ENCODE results near the gene CCDC137. TPM values are rescaled to one million over a fixed set of nuclear protein-coding genes. Genes with fewer than 3 reads are reported as not detected.

Gene CCDC137
- total RNA-seq, 2 experiments from 2014 or later = 39.4 to 61.4 TPM

DNA sequence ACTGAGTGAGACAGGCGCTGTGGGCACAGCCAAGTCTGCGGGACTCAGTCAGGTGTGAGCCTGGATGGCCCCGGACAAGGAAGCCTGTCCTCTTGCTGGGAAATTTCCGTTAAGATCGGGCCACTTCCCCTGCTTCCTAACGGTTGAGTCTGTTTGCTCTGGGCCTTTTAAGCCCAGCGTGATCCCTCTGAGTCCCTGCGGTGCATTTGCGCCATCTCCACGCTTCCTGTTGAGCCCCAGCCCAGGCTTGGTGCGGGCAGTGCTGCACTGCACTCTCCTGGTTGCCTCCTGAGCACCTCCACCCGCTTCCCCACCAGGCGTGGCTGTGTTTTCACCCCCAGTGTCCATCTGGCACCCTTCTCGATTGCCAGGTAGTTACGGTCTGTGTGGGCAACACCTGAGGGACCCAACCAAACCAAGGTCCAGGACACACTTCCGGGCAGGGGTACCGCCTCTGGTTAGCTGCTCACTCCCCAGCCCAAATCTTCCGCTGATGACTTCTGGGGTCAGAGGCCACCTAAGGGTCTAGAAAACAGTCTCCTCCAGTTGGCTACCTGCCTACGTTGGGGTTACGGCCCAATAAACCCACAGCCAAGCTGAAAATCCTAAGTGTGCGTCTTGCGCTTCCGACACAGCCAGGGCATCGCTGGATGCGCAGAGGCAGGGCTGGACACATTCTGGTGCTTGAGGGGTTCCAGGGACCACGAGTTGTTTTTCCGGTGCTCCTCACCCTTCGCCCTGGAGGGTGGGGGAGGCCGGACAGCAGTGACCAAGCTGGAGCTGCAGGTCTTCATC is 44.2 kb downstream of the CCDC137 start:
- H2AFZ ChIP-seq (ENCODE audit: low read length) = no peak overlapping the region
- H3K27ac ChIP-seq (ENCODE audit: low read depth, low read length, poor library complexity, severe bottlenecking) = peak overlapping the region; percentile 35
- intact Hi-C loops (cut with micrococcal nuclease; ENCODE audit: unreplicated experiment) = loop anchor here (1.0 kb wide), 1 partner anchor 7 kb away; the partner anchor contains the start of gene MRPL12
- peak overlapping the region; percentile 93 for H3K4me2 ChIP-seq (ENCODE audit: low read length)
- H4K20me1 ChIP-seq (ENCODE audit: insufficient read depth, low read length) = no peaks in the 10 kb centered on the region
- ChIA-PET CTCF (ENCODE audit: unreplicated experiment) (no interaction called here), POLR2A (interaction anchor here (0.6 to 1.1 kb wide), 4 partner anchors 8 to 153 kb away, joined by 3 to 5 read pairs (median 4); partner anchors contain the start of gene MRPL12)
- H3K4me1 ChIP-seq (ENCODE audit: insufficient read depth, low read length, poor library complexity, severe bottlenecking) = peaks cover 27% of the 10 kb centered on the region
- no TSS peak for BruUV-seq (replicated peaks)
- no peaks in the 10 kb centered on the region for H3K9me2 ChIP-seq (ENCODE audit: insufficient read depth, low read length)
- peak; percentile 34 for DNase-seq (ENCODE audit: low spot score)
- H3K79me2 ChIP-seq (ENCODE audit: insufficient read depth, low read depth, low read length) = peaks cover 12% of the 10 kb centered on the region
- no peak overlapping the region for H3K4me3 ChIP-seq (ENCODE audit: low read depth, low read length, poor library complexity, severe bottlenecking)
- no peak for TF ChIP-seq CTCF (conservative IDR thresholded peaks at IDR 0.05; ENCODE audit: low read length)
- no peak for TF ChIP-seq EZH2phosphoT487 (IDR thresholded peaks at IDR 0.05; ENCODE audit: borderline replicate concordance, low read depth, low read length)
- H3K9me3 ChIP-seq (ENCODE audit: low read length) = no peaks in the 10 kb centered on the region
- H3K36me3 ChIP-seq (ENCODE audit: insufficient read depth, low read length) = peaks cover 44% of the 10 kb centered on the region

DNA sequence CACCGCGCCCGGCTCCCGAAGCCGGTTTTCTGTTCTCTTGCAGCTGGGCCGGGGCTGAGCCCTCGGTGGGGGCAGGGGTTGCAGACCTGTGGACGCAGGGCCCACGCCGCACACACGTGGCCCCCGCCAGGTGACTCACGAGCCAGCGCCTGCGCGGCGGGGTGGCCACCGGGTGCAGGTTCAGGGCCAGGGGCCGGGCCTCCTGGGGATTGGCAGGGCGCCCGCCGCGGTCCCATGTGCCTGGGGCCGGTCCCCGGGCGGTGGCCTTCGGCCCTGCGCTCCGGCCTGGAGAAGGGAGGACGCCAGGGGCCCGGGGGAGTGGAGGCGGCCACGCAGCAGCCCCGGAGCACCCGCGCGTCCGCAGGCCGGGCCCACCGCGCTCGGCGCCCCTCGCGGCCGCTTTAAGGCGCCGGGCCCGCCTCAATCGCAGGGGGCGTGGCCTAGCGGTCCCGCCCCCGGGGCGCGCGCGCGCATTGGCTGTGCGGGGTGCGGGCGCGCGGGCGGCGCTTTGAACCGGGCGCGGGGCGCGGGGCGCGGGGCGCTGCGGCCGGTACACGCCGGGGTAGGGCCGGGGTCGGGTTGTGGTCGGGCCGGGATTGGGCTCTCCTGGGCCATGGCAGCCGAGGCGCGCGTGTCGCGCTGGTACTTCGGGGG is 45.4 kb downstream of the CCDC137 start, which contains the start of gene SLC25A10:
Gene SLC25A10 (plus strand): TSS at position 471 of the 654 bp plus-strand sequence. CDS start 143 bp downstream, at position 614.
- H3K4me2 ChIP-seq (ENCODE audit: low read length) = peak within 1 kb of the TSS; percentile 93
- BruUV-seq (replicated peaks) = no TSS peak
- H3K79me2 ChIP-seq (ENCODE audit: insufficient read depth, low read depth, low read length) = peaks cover 8% of the 10 kb centered on the region; the same call in 1 of the 2 replicates
- ChIA-PET POLR2A (interaction anchor here (1.1 to 1.5 kb wide), 3 partner anchors 9 to 152 kb away, joined by 3 to 10 read pairs (median 5); partner anchors contain the start of gene MRPL12), CTCF (ENCODE audit: unreplicated experiment) (no interaction called here)
- no peak for TF ChIP-seq EZH2phosphoT487 (IDR thresholded peaks at IDR 0.05; ENCODE audit: borderline replicate concordance, low read depth, low read length)
- no peak for TF ChIP-seq CTCF (conservative IDR thresholded peaks at IDR 0.05; ENCODE audit: low read length)
- intact Hi-C loops (cut with micrococcal nuclease; ENCODE audit: unreplicated experiment) = loop anchor here (1.0 to 2.0 kb wide), 2 partner anchors 9 to 215 kb away; partner anchors contain the start of genes MAFG and MRPL12
- H2AFZ ChIP-seq (ENCODE audit: low read length) = peak within 1 kb of the TSS; percentile 19; the same call in 1 of the 2 replicates
- H3K9me2 ChIP-seq (ENCODE audit: insufficient read depth, low read length) = no peaks in the 10 kb centered on the region
- H4K20me1 ChIP-seq (ENCODE audit: insufficient read depth, low read length) = no peaks in the 10 kb centered on the region
- H3K36me3 ChIP-seq (ENCODE audit: insufficient read depth, low read length) = peaks cover 36% of the 10 kb centered on the region
- H3K27ac ChIP-seq (ENCODE audit: low read depth, low read length, poor library complexity, severe bottlenecking) = peak within 1 kb of the TSS; percentile 35
- no peaks in the 10 kb centered on the region for H3K9me3 ChIP-seq (ENCODE audit: low read length)
- peaks cover 27% of the 10 kb centered on the region for H3K4me1 ChIP-seq (ENCODE audit: insufficient read depth, low read length, poor library complexity, severe bottlenecking)
- H3K4me3 ChIP-seq (ENCODE audit: low read depth, low read length, poor library complexity, severe bottlenecking) = peak within 1 kb of the TSS; percentile 76
- DNase-seq (ENCODE audit: low spot score) = peak; percentile 93

Measured in OCI-LY7 (cell line).